T-helper 1 cell treated with Interleukin-12 subunit alpha and Interleukin-12 subunit beta and Interleukin-4 antibody, amounts not matched to agents 30 μg/mL and 1 μg/mL, for 36 hours (primary cell): ENCODE measurements around the gene CTNNA2.

Experiments
- H3K27ac Mint-ChIP-seq: one replicate; pipeline ENCODE4 v1.8.0; 2021; ENCODE audit warnings: mild to moderate bottlenecking, mixed read lengths
- H3K27me3 Mint-ChIP-seq: one replicate; pipeline ENCODE4 v1.8.0; 2021; ENCODE audit warnings: low read depth, mixed read lengths
- H3K36me3 Mint-ChIP-seq: one replicate; pipeline ENCODE4 v1.8.0; 2021; ENCODE audit warnings: low read depth, mixed read lengths
- H3K4me1 Mint-ChIP-seq: one replicate; pipeline ENCODE4 v1.8.0; 2021; ENCODE audit warnings: low read depth, mixed read lengths
- H3K4me3 Mint-ChIP-seq: one replicate; pipeline ENCODE4 v1.8.0; 2021; ENCODE audit warnings: mild to moderate bottlenecking, moderate library complexity, mixed read lengths
- H3K9me3 Mint-ChIP-seq: one replicate; pipeline ENCODE4 v1.8.0; 2021; ENCODE audit warnings: mixed read lengths

Gene CTNNA2

GRCh38 chr2:80529466-80530165, 1016.8 kb downstream of the CTNNA2 start:
- H3K27ac Mint-ChIP-seq, result no peak overlapping the region
- no peaks in the 10 kb centered on the region for H3K4me1 Mint-ChIP-seq

GRCh38 chr2:80530442-80531064, 1017.7 kb downstream of the CTNNA2 start:
- Mint-ChIP-seq H3K27ac (no peak overlapping the region), H3K36me3 (no peaks in the 10 kb centered on the region), H3K4me3 (no peak overlapping the region)

More at GRCh38 chr2:80529466-80530165, 1016.8 kb downstream of the CTNNA2 start:
- Mint-ChIP-seq H3K9me3 (peaks cover 6% of the 10 kb centered on the region), H3K27me3 (no peaks in the 10 kb centered on the region), H3K36me3 (no peaks in the 10 kb centered on the region), H3K4me3 (no peak overlapping the region)

GRCh38 chr2:80531319-80531718, 1018.5 kb downstream of the CTNNA2 start:
- Mint-ChIP-seq H3K36me3 (no peaks in the 10 kb centered on the region), H3K4me1 (no peaks in the 10 kb centered on the region), H3K27me3 (no peaks in the 10 kb centered on the region), H3K9me3 (peaks cover 6% of the 10 kb centered on the region), H3K27ac (no peak overlapping the region), H3K4me3 (no peak overlapping the region)

More at GRCh38 chr2:80530442-80531064, 1017.7 kb downstream of the CTNNA2 start:
- H3K27me3 Mint-ChIP-seq, result no peaks in the 10 kb centered on the region
- H3K9me3 Mint-ChIP-seq, result peaks cover 6% of the 10 kb centered on the region
- no peaks in the 10 kb centered on the region for H3K4me1 Mint-ChIP-seq

- no peaks in the 10 kb centered on the region for H3K4me1 Mint-ChIP-seq
- H3K36me3 Mint-ChIP-seq, result no peaks in the 10 kb centered on the region
- no peak overlapping the region for H3K4me3 Mint-ChIP-seq
- H3K27me3 Mint-ChIP-seq, result no peaks in the 10 kb centered on the region
- H3K27ac Mint-ChIP-seq, result no peak overlapping the region
- peaks cover 7% of the 10 kb centered on the region for H3K9me3 Mint-ChIP-seq
These were observed 1032.8 kb downstream of the CTNNA2 start for GRCh38 chr2:80545420-80546210.

- Mint-ChIP-seq H3K27me3 (no peaks in the 10 kb centered on the region), H3K27ac (no peak overlapping the region), H3K4me3 (no peak overlapping the region), H3K9me3 (peaks cover 7% of the 10 kb centered on the region), H3K36me3 (no peaks in the 10 kb centered on the region), H3K4me1 (no peaks in the 10 kb centered on the region)
These were observed 1033.9 kb downstream of the CTNNA2 start for GRCh38 chr2:80546766-80547165.

- Mint-ChIP-seq H3K9me3 (peaks cover 7% of the 10 kb centered on the region), H3K27ac (no peak overlapping the region)
These were observed 1034.5 kb downstream of the CTNNA2 start for GRCh38 chr2:80547344-80547743.

GRCh38 chr2:80548469-80548868, 1035.6 kb downstream of the CTNNA2 start:
- no peaks in the 10 kb centered on the region for H3K36me3 Mint-ChIP-seq
- no peaks in the 10 kb centered on the region for H3K27me3 Mint-ChIP-seq
- H3K4me3 Mint-ChIP-seq, result no peak overlapping the region
- no peak overlapping the region for H3K27ac Mint-ChIP-seq
- peaks cover 7% of the 10 kb centered on the region for H3K9me3 Mint-ChIP-seq
- H3K4me1 Mint-ChIP-seq, result no peaks in the 10 kb centered on the region

More at GRCh38 chr2:80547344-80547743, 1034.5 kb downstream of the CTNNA2 start:
- Mint-ChIP-seq H3K27me3 (no peaks in the 10 kb centered on the region), H3K4me1 (no peaks in the 10 kb centered on the region), H3K36me3 (no peaks in the 10 kb centered on the region), H3K4me3 (no peak overlapping the region)

GRCh38 chr2:80549901-80550300, 1037.0 kb downstream of the CTNNA2 start:
- no peak overlapping the region for H3K4me3 Mint-ChIP-seq
- peaks cover 7% of the 10 kb centered on the region for H3K9me3 Mint-ChIP-seq
- no peak overlapping the region for H3K27ac Mint-ChIP-seq
- H3K27me3 Mint-ChIP-seq, result no peaks in the 10 kb centered on the region
- H3K36me3 Mint-ChIP-seq, result no peaks in the 10 kb centered on the region
- H3K4me1 Mint-ChIP-seq, result no peaks in the 10 kb centered on the region

GRCh38 chr2:80560326-80560725, 1047.5 kb downstream of the CTNNA2 start:
- Mint-ChIP-seq H3K27me3 (no peaks in the 10 kb centered on the region), H3K27ac (no peak overlapping the region), H3K9me3 (peaks cover 14% of the 10 kb centered on the region), H3K4me1 (no peaks in the 10 kb centered on the region), H3K36me3 (no peaks in the 10 kb centered on the region), H3K4me3 (no peak overlapping the region)

- Mint-ChIP-seq H3K4me3 (no peak overlapping the region), H3K4me1 (no peaks in the 10 kb centered on the region), H3K9me3 (peaks cover 27% of the 10 kb centered on the region), H3K27me3 (no peaks in the 10 kb centered on the region), H3K27ac (no peak overlapping the region), H3K36me3 (no peaks in the 10 kb centered on the region)
These were observed 1055.2 kb downstream of the CTNNA2 start for GRCh38 chr2:80568011-80568410.

- no peak overlapping the region for H3K4me3 Mint-ChIP-seq
- no peak overlapping the region for H3K27ac Mint-ChIP-seq
- H3K9me3 Mint-ChIP-seq, result peaks cover 16% of the 10 kb centered on the region
- H3K4me1 Mint-ChIP-seq, result no peaks in the 10 kb centered on the region
- H3K27me3 Mint-ChIP-seq, result no peaks in the 10 kb centered on the region
- no peaks in the 10 kb centered on the region for H3K36me3 Mint-ChIP-seq
These were observed 1060.3 kb downstream of the CTNNA2 start for GRCh38 chr2:80573167-80573566.

- Mint-ChIP-seq H3K9me3 (peaks cover 19% of the 10 kb centered on the region), H3K36me3 (no peaks in the 10 kb centered on the region), H3K4me1 (no peaks in the 10 kb centered on the region), H3K4me3 (no peak overlapping the region), H3K27me3 (no peaks in the 10 kb centered on the region), H3K27ac (no peak overlapping the region)
These were observed 1061.1 kb downstream of the CTNNA2 start for GRCh38 chr2:80573950-80574349.

- Mint-ChIP-seq H3K4me1 (no peaks in the 10 kb centered on the region), H3K27ac (no peak overlapping the region)
These were observed 1066.9 kb downstream of the CTNNA2 start for GRCh38 chr2:80579756-80580155.

GRCh38 chr2:80591233-80591632, 1078.4 kb downstream of the CTNNA2 start:
- H3K27ac Mint-ChIP-seq, result no peak overlapping the region
- H3K4me1 Mint-ChIP-seq, result no peaks in the 10 kb centered on the region
- H3K27me3 Mint-ChIP-seq, result no peaks in the 10 kb centered on the region
- no peak overlapping the region for H3K4me3 Mint-ChIP-seq
- H3K9me3 Mint-ChIP-seq, result peaks cover 16% of the 10 kb centered on the region
- H3K36me3 Mint-ChIP-seq, result no peaks in the 10 kb centered on the region

More at GRCh38 chr2:80579756-80580155, 1066.9 kb downstream of the CTNNA2 start:
- Mint-ChIP-seq H3K27me3 (no peaks in the 10 kb centered on the region), H3K36me3 (no peaks in the 10 kb centered on the region), H3K9me3 (peaks cover 10% of the 10 kb centered on the region), H3K4me3 (no peak overlapping the region)

- Mint-ChIP-seq H3K4me1 (no peaks in the 10 kb centered on the region), H3K4me3 (no peak overlapping the region), H3K9me3 (peaks cover 20% of the 10 kb centered on the region), H3K27ac (no peak overlapping the region), H3K36me3 (no peaks in the 10 kb centered on the region), H3K27me3 (no peaks in the 10 kb centered on the region)
These were observed 1079.3 kb downstream of the CTNNA2 start for GRCh38 chr2:80592106-80592505.
